ENCODE results near the gene ZCWPW1.

- TF ChIP-seq, protein P1, sequence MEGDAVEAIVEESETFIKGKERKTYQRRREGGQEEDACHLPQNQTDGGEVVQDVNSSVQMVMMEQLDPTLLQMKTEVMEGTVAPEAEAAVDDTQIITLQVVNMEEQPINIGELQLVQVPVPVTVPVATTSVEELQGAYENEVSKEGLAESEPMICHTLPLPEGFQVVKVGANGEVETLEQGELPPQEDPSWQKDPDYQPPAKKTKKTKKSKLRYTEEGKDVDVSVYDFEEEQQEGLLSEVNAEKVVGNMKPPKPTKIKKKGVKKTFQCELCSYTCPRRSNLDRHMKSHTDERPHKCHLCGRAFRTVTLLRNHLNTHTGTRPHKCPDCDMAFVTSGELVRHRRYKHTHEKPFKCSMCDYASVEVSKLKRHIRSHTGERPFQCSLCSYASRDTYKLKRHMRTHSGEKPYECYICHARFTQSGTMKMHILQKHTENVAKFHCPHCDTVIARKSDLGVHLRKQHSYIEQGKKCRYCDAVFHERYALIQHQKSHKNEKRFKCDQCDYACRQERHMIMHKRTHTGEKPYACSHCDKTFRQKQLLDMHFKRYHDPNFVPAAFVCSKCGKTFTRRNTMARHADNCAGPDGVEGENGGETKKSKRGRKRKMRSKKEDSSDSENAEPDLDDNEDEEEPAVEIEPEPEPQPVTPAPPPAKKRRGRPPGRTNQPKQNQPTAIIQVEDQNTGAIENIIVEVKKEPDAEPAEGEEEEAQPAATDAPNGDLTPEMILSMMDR (IDR thresholded peaks at IDR 0.05; ENCODE audit: low read length) = no peak
- TF ChIP-seq EZH2 (IDR thresholded peaks at IDR 0.05; ENCODE audit: borderline replicate concordance, low read length) = no peak
Measured at GRCh38 chr7:100378114-100378755, 50.3 kb downstream of the ZCWPW1 start.
